H9 (cell line): ENCODE data around the gene PIAS2. TPM values are rescaled to one million over a fixed set of nuclear protein-coding genes. Genes with fewer than 3 reads are reported as not detected.

Experiments
- DNase-seq: peaks from one replicate; pipeline ENCODE4 v3.0.0-alpha.2; 2017
- H2AFZ ChIP-seq: one replicate; pipeline ENCODE4 v1.6.1; 2013; ENCODE audit warnings: mild to moderate bottlenecking, low read length, control low read depth, moderate library complexity
- H2AK5ac ChIP-seq: 2 replicates; pipeline ENCODE4 v1.6.1; 2013; ENCODE audit warnings: low read length, control low read depth, mixed read lengths; ENCODE audit not compliant: insufficient read length
- H2BK120ac ChIP-seq: one replicate; pipeline ENCODE4 v1.6.1; 2013; ENCODE audit warnings: low read depth, mild to moderate bottlenecking, low read length, control low read depth, inconsistent platforms; ENCODE audit not compliant: poor library complexity, severe bottlenecking
- H2BK12ac ChIP-seq: 2 replicates; pipeline ENCODE4 v1.6.1; 2013; ENCODE audit warnings: low read length, control low read depth, mixed read lengths, low read depth; ENCODE audit not compliant: insufficient read length
- H2BK15ac ChIP-seq: 2 replicates; pipeline ENCODE4 v1.6.1; 2013; ENCODE audit warnings: low read depth, low read length, control low read depth
- H2BK20ac ChIP-seq: one replicate; pipeline ENCODE4 v1.6.1; 2013; ENCODE audit warnings: low read depth, mild to moderate bottlenecking, low read length, control low read depth, inconsistent platforms; ENCODE audit not compliant: poor library complexity, severe bottlenecking
- H2BK5ac ChIP-seq: 2 replicates; pipeline ENCODE4 v1.6.1; 2013; ENCODE audit warnings: low read length, control low read depth, mixed read lengths; ENCODE audit not compliant: insufficient read length
- H3K14ac ChIP-seq: 2 replicates; pipeline ENCODE4 v1.6.1; 2013; ENCODE audit warnings: low read length, control low read depth; ENCODE audit not compliant: insufficient read depth
- H3K18ac ChIP-seq: 2 replicates; pipeline ENCODE4 v1.6.1; 2013; ENCODE audit warnings: low read depth, mild to moderate bottlenecking, mixed read lengths, low read length, control low read depth; ENCODE audit not compliant: insufficient read length
- H3K23ac ChIP-seq: 2 replicates; pipeline ENCODE4 v1.6.1; 2013; ENCODE audit warnings: low read length, control low read depth, mixed read lengths, low read depth; ENCODE audit not compliant: insufficient read length
- H3K23me2 ChIP-seq: 2 replicates; pipeline ENCODE4 v1.6.1; 2013; ENCODE audit warnings: low read depth, mild to moderate bottlenecking, mixed read lengths, low read length, control low read depth; ENCODE audit not compliant: insufficient read length, poor library complexity, severe bottlenecking
- H3K27ac ChIP-seq: 2 replicates; pipeline ENCODE4 v1.5.1; 2013; ENCODE audit warnings: low read length, control low read depth, mixed read lengths, low read depth; ENCODE audit not compliant: insufficient read length
- H3K27me3 ChIP-seq: 2 replicates; pipeline ENCODE4 v1.6.1; 2013; ENCODE audit warnings: low read length, control low read depth, inconsistent platforms; ENCODE audit not compliant: insufficient read depth
- H3K4ac ChIP-seq: 2 replicates; pipeline ENCODE4 v1.6.1; 2013; ENCODE audit warnings: low read depth, mild to moderate bottlenecking, control low read depth, inconsistent platforms, low read length, moderate library complexity
- H3K4me1 ChIP-seq: 2 replicates; pipeline ENCODE4 v1.6.1; 2013; ENCODE audit warnings: low read length, control low read depth, inconsistent platforms; ENCODE audit not compliant: insufficient read depth
- H3K4me2 ChIP-seq: 2 replicates; pipeline ENCODE4 v1.6.1; 2013; ENCODE audit warnings: low read length, control low read depth, mixed read lengths; ENCODE audit not compliant: insufficient read length, insufficient read depth
- H3K56ac ChIP-seq: 2 replicates; pipeline ENCODE4 v1.6.1; 2013; ENCODE audit warnings: low read depth, mild to moderate bottlenecking, mixed read lengths, low read length, control low read depth; ENCODE audit not compliant: insufficient read length
- H3K79me1 ChIP-seq: 2 replicates; pipeline ENCODE4 v1.6.1; 2013; ENCODE audit warnings: low read depth, mild to moderate bottlenecking, moderate library complexity, low read length, control low read depth, inconsistent platforms; ENCODE audit not compliant: insufficient read depth, poor library complexity, severe bottlenecking
- H3K79me2 ChIP-seq: 2 replicates; pipeline ENCODE4 v1.6.1; 2013; ENCODE audit warnings: low read length, control low read depth, inconsistent platforms; ENCODE audit not compliant: insufficient read depth
- H3K9ac ChIP-seq: 2 replicates; pipeline ENCODE4 v1.6.1; 2013; ENCODE audit warnings: low read length, control low read depth, mixed read lengths; ENCODE audit not compliant: insufficient read length; ENCODE audit errors: extremely low read depth
- H3K9me3 ChIP-seq: one replicate; pipeline ENCODE4 v1.6.1; 2013; ENCODE audit warnings: low read depth, low read length, inconsistent platforms; ENCODE audit not compliant: control insufficient read depth
- H3T11ph ChIP-seq: one replicate; pipeline ENCODE4 v1.6.1; 2013; ENCODE audit warnings: mild to moderate bottlenecking, low read length, control low read depth, inconsistent platforms
- H4K20me1 ChIP-seq: one replicate; pipeline ENCODE4 v1.6.1; 2013; ENCODE audit not compliant: control insufficient read depth, insufficient read length, insufficient read depth
- H4K5ac ChIP-seq: 2 replicates; pipeline ENCODE4 v1.6.1; 2013; ENCODE audit warnings: low read depth, mild to moderate bottlenecking, mixed read lengths, low read length, control low read depth; ENCODE audit not compliant: insufficient read length
- H4K8ac ChIP-seq: replicated peaks from 2 replicates; pipeline ENCODE4 v1.6.1; 2013; ENCODE audit warnings: low read length, control low read depth, mixed read lengths, low read depth; ENCODE audit not compliant: insufficient read length
- H4K91ac ChIP-seq: 2 replicates; pipeline ENCODE4 v1.6.1; 2013; ENCODE audit warnings: low read depth, mild to moderate bottlenecking, moderate library complexity, mixed read lengths, low read length, control low read depth; ENCODE audit not compliant: insufficient read length
- H3K27ac Mint-ChIP-seq, 3 experiments: 2 replicates in 2 of 3; 3 replicates in 1 of 3; pipeline ENCODE4 v1.8.0; 2020 to 2021; ENCODE audit warnings: mixed read lengths in 3 of 3, mild to moderate bottlenecking in 1 of 3, moderate library complexity in 1 of 3
- H3K27me3 Mint-ChIP-seq: 2 replicates; pipeline ENCODE4 v1.8.0; 2021; ENCODE audit warnings: low read depth, mild to moderate bottlenecking, moderate library complexity, mixed read lengths
- H3K36me3 Mint-ChIP-seq, 3 experiments: 2 replicates in 2 of 3; 3 replicates in 1 of 3; pipeline ENCODE4 v1.8.0; 2020 to 2021; ENCODE audit warnings: low read depth in 3 of 3, mixed read lengths in 3 of 3; ENCODE audit not compliant: insufficient read depth in 1 of 3
- H3K4me1 Mint-ChIP-seq, 2 experiments: 2 replicates each; pipeline ENCODE4 v1.8.0; 2020; ENCODE audit warnings: mixed read lengths in 2 of 2
- H3K4me3 Mint-ChIP-seq, 2 experiments: 2 replicates in 1 of 2; 3 replicates in 1 of 2; pipeline ENCODE4 v1.8.0; 2020 to 2021; ENCODE audit warnings: mild to moderate bottlenecking in 2 of 2, mixed read lengths in 2 of 2, moderate library complexity in 1 of 2
- H3K9me3 Mint-ChIP-seq, 2 experiments: 2 replicates in 1 of 2; 3 replicates in 1 of 2; pipeline ENCODE4 v1.8.0; 2020; ENCODE audit warnings: mild to moderate bottlenecking in 2 of 2, mixed read lengths in 2 of 2, moderate library complexity in 1 of 2
- WGBS: extraction: QIAGEN DNeasy Blood & Tissue Kit; methylation state at CpG from one replicate; pipeline ENCODE4 v1.1.7; 2013; ENCODE audit warnings: missing lambda C conversion rate, low lambda C conversion rate, mixed read lengths; ENCODE audit not compliant: insufficient read length; ENCODE audit errors: extremely low coverage; 5-methylcytosine and 5-hydroxymethylcytosine counted together
- total RNA-seq: library from RNA; stranded (reverse); gene quantifications from 2 replicates; pipeline ENCODE4 v1.2.1, GENCODE V29; 2021
- TF ChIP-seq, protein P1 (sequence below): fragments of 200-600 bp; sonication (generic); conservative IDR thresholded peaks from 3 replicates; pipeline ENCODE4 v1.8.0; 2021; ENCODE audit warnings: antibody characterized with exemption, mild to moderate bottlenecking

Gene PIAS2
- total RNA-seq, 1 experiment from 2014 or later: 58.4 TPM

GRCh38 chr18:46768166-46768921 is 149.0 kb downstream of the PIAS2 start:
- H3K23me2 ChIP-seq: no peaks in the 10 kb centered on the region
- no peak overlapping the region for H4K91ac ChIP-seq
- Mint-ChIP-seq H3K4me3 (no peak overlapping the region), H3K9me3 (no peaks in the 10 kb centered on the region), H3K27me3 (peaks cover 10% of the 10 kb centered on the region), H3K4me1 (peaks cover 34 to 35% of the 10 kb centered on the region in 2 experiments), H3K36me3 (no peaks in the 10 kb centered on the region), H3K27ac (no peak overlapping the region)
- H2AK5ac ChIP-seq: no peak overlapping the region
- peaks cover 3% of the 10 kb centered on the region; the same call in 1 of the 2 replicates for H3K4me1 ChIP-seq
- TF ChIP-seq, protein P1, sequence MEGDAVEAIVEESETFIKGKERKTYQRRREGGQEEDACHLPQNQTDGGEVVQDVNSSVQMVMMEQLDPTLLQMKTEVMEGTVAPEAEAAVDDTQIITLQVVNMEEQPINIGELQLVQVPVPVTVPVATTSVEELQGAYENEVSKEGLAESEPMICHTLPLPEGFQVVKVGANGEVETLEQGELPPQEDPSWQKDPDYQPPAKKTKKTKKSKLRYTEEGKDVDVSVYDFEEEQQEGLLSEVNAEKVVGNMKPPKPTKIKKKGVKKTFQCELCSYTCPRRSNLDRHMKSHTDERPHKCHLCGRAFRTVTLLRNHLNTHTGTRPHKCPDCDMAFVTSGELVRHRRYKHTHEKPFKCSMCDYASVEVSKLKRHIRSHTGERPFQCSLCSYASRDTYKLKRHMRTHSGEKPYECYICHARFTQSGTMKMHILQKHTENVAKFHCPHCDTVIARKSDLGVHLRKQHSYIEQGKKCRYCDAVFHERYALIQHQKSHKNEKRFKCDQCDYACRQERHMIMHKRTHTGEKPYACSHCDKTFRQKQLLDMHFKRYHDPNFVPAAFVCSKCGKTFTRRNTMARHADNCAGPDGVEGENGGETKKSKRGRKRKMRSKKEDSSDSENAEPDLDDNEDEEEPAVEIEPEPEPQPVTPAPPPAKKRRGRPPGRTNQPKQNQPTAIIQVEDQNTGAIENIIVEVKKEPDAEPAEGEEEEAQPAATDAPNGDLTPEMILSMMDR: no peak
- H4K5ac ChIP-seq: no peak overlapping the region
- H3K79me2 ChIP-seq: no peaks in the 10 kb centered on the region
- WGBS: no CpG with 5 or more reads among the region's 9 CpGs
- no peaks in the 10 kb centered on the region for H3K9me3 ChIP-seq
- no peak overlapping the region for H2AFZ ChIP-seq
- no peak overlapping the region for H3K23ac ChIP-seq
- H3K27me3 ChIP-seq: no peaks in the 10 kb centered on the region
- H2BK15ac ChIP-seq: no peak overlapping the region
- no peak overlapping the region for H3T11ph ChIP-seq
- H3K18ac ChIP-seq: no peak overlapping the region
- no peak for DNase-seq
- H2BK12ac ChIP-seq: no peak overlapping the region
- no peak overlapping the region for H3K4me2 ChIP-seq
- H4K8ac ChIP-seq: no peak overlapping the region
- H3K56ac ChIP-seq: no peak overlapping the region
- H2BK120ac ChIP-seq: no peak overlapping the region
- H3K27ac ChIP-seq: no peak overlapping the region
- H2BK5ac ChIP-seq: no peak overlapping the region
- H3K79me1 ChIP-seq: no peaks in the 10 kb centered on the region
- H2BK20ac ChIP-seq: no peak overlapping the region
- no peaks in the 10 kb centered on the region for H4K20me1 ChIP-seq
- no peak overlapping the region for H3K4ac ChIP-seq
- H3K9ac ChIP-seq: no peak overlapping the region
- no peak overlapping the region for H3K14ac ChIP-seq
